ENCODE measurements around the gene NAT8L. TPM values are rescaled to one million over a fixed set of nuclear protein-coding genes. Genes with fewer than 3 reads are reported as not detected.

Gene NAT8L
- total RNA-seq, 6 experiments from 2014 or later = 0.05 to 0.14 (median 0.11) TPM; not detected in 1

GRCh38 chr4:2081540-2081939 lies 22.4 kb downstream of the NAT8L start:
- H3K27me3 Mint-ChIP-seq (ENCODE audit: insufficient read depth) = peaks cover 4% of the 10 kb centered on the region; the same call in 1 of the 2 replicates
- peaks cover 5% of the 10 kb centered on the region; the same call in 1 of the 2 replicates for H3K4me1 Mint-ChIP-seq (ENCODE audit: low read depth)
- DNase-seq = no peak
- no peak overlapping the region for H3K4me3 Mint-ChIP-seq
- H3K9me3 Mint-ChIP-seq = no peaks in the 10 kb centered on the region
- H3K36me3 Mint-ChIP-seq (ENCODE audit: low read depth) = no peaks in the 10 kb centered on the region
- no peak overlapping the region for H3K27ac Mint-ChIP-seq
- TF ChIP-seq CTCF (IDR thresholded peaks at IDR 0.05) = no peak

GRCh38 chr4:2082118-2082517 lies 23.0 kb downstream of the NAT8L start:
- no peak overlapping the region for H3K4me3 Mint-ChIP-seq
- H3K36me3 Mint-ChIP-seq (ENCODE audit: low read depth) = no peaks in the 10 kb centered on the region
- no peaks in the 10 kb centered on the region for H3K9me3 Mint-ChIP-seq
- no peak for TF ChIP-seq CTCF (IDR thresholded peaks at IDR 0.05)
- no peak overlapping the region for H3K27ac Mint-ChIP-seq
- no peak for DNase-seq
- peaks cover 4% of the 10 kb centered on the region; the same call in 1 of the 2 replicates for H3K27me3 Mint-ChIP-seq (ENCODE audit: insufficient read depth)
- H3K4me1 Mint-ChIP-seq (ENCODE audit: low read depth) = peaks cover 5% of the 10 kb centered on the region; the same call in 1 of the 2 replicates

GRCh38 chr4:2082627-2083026 lies 23.5 kb downstream of the NAT8L start:
- DNase-seq = no peak
- no peak for TF ChIP-seq CTCF (IDR thresholded peaks at IDR 0.05)
- Mint-ChIP-seq H3K4me1 (ENCODE audit: low read depth) (peaks cover 5% of the 10 kb centered on the region; the same call in 1 of the 2 replicates), H3K4me3 (no peak overlapping the region), H3K27ac (no peak overlapping the region), H3K27me3 (ENCODE audit: insufficient read depth) (peaks cover 4% of the 10 kb centered on the region; the same call in 1 of the 2 replicates), H3K9me3 (no peaks in the 10 kb centered on the region), H3K36me3 (ENCODE audit: low read depth) (no peaks in the 10 kb centered on the region)

- no peak overlapping the region for H3K4me3 Mint-ChIP-seq
- no peak for DNase-seq
- no peaks in the 10 kb centered on the region for H3K36me3 Mint-ChIP-seq (ENCODE audit: low read depth)
- H3K9me3 Mint-ChIP-seq = no peaks in the 10 kb centered on the region
- no peak for TF ChIP-seq CTCF (IDR thresholded peaks at IDR 0.05)
- no peak overlapping the region for H3K27ac Mint-ChIP-seq
- H3K4me1 Mint-ChIP-seq (ENCODE audit: low read depth) = peaks cover 5% of the 10 kb centered on the region; the same call in 1 of the 2 replicates
- H3K27me3 Mint-ChIP-seq (ENCODE audit: insufficient read depth) = peaks cover 2% of the 10 kb centered on the region; the same call in 1 of the 2 replicates
These were observed 24.1 kb downstream of the NAT8L start for GRCh38 chr4:2083116-2083825.

- no peaks in the 10 kb centered on the region for H3K36me3 Mint-ChIP-seq (ENCODE audit: low read depth)
- H3K4me3 Mint-ChIP-seq = no peak overlapping the region
- H3K27ac Mint-ChIP-seq = no peak overlapping the region
- peaks cover 2% of the 10 kb centered on the region; the same call in 1 of the 2 replicates for H3K27me3 Mint-ChIP-seq (ENCODE audit: insufficient read depth)
- no peak for TF ChIP-seq CTCF (IDR thresholded peaks at IDR 0.05)
- H3K4me1 Mint-ChIP-seq (ENCODE audit: low read depth) = peaks cover under 1% of the 10 kb centered on the region; the same call in 1 of the 2 replicates
- no peak for DNase-seq
- no peaks in the 10 kb centered on the region for H3K9me3 Mint-ChIP-seq
These were observed 24.7 kb downstream of the NAT8L start for GRCh38 chr4:2083826-2084160.

Data from HFFc6 (cell line).